ENCODE measurements around the gene KIAA0825. TPM values are rescaled to one million over a fixed set of nuclear protein-coding genes. Genes with fewer than 3 reads are reported as not detected.

The KIAA0825 gene
- polyA plus RNA-seq, 1 donor from 2014 or later: 5.1 TPM

- TF ChIP-seq, protein P1, sequence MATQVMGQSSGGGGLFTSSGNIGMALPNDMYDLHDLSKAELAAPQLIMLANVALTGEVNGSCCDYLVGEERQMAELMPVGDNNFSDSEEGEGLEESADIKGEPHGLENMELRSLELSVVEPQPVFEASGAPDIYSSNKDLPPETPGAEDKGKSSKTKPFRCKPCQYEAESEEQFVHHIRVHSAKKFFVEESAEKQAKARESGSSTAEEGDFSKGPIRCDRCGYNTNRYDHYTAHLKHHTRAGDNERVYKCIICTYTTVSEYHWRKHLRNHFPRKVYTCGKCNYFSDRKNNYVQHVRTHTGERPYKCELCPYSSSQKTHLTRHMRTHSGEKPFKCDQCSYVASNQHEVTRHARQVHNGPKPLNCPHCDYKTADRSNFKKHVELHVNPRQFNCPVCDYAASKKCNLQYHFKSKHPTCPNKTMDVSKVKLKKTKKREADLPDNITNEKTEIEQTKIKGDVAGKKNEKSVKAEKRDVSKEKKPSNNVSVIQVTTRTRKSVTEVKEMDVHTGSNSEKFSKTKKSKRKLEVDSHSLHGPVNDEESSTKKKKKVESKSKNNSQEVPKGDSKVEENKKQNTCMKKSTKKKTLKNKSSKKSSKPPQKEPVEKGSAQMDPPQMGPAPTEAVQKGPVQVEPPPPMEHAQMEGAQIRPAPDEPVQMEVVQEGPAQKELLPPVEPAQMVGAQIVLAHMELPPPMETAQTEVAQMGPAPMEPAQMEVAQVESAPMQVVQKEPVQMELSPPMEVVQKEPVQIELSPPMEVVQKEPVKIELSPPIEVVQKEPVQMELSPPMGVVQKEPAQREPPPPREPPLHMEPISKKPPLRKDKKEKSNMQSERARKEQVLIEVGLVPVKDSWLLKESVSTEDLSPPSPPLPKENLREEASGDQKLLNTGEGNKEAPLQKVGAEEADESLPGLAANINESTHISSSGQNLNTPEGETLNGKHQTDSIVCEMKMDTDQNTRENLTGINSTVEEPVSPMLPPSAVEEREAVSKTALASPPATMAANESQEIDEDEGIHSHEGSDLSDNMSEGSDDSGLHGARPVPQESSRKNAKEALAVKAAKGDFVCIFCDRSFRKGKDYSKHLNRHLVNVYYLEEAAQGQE (IDR thresholded peaks at IDR 0.05; ENCODE audit: borderline replicate concordance): no peak
- no peak for TF ChIP-seq EP300 (conservative IDR thresholded peaks at IDR 0.05; ENCODE audit: poor library complexity, severe bottlenecking)
- H3K9me3 ChIP-seq (ENCODE audit: low read length): no peaks in the 10 kb centered on the region
- no peaks in the 10 kb centered on the region for H3K36me3 ChIP-seq (ENCODE audit: insufficient read depth, low read length)
- no peaks in the 10 kb centered on the region for H4K20me1 ChIP-seq (ENCODE audit: insufficient read depth)
- H3K4me3 ChIP-seq (ENCODE audit: low read length): no peak overlapping the region
- no peaks in the 10 kb centered on the region for H3K9me2 ChIP-seq (ENCODE audit: insufficient read depth, low read length)
- H3K9ac ChIP-seq (ENCODE audit: low read length): no peak overlapping the region
- H3K79me2 ChIP-seq (replicated peaks; ENCODE audit: insufficient read depth, low read length): no peaks in the 10 kb centered on the region
- H3K27ac ChIP-seq (ENCODE audit: low read length): no peak overlapping the region
- no peaks in the 10 kb centered on the region for H3F3A ChIP-seq (ENCODE audit: insufficient read depth, low read length, poor library complexity, severe bottlenecking)
- H3K27me3 ChIP-seq (ENCODE audit: insufficient read depth, low read depth, low read length): no peaks in the 10 kb centered on the region
- no peak overlapping the region for H3K4me2 ChIP-seq (ENCODE audit: low read length)
- H2AFZ ChIP-seq (ENCODE audit: low read depth, low read length): no peak overlapping the region
Measured at GRCh38 chr5:94407023-94407422, 211.4 kb downstream of the KIAA0825 start.

DNA sequence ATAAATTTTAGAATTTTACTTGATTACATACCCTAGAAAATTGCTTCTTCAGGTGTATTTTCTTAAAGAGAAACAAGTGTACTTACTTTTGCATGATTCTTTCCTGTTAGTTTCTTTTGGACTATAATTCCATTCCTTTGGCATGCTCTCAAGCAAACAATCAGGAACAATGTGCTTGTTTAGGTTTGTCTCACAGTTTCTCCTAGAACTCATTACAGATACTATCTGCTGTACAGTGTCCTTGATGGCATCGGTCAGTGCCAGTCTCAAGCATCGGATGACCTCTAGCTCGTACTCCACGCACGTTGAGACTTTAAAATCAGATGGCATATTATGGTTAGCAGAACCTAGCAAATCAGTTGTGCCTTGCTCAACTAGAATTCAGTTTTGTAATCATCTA, 214.9 kb downstream of the KIAA0825 start:
- H3K4me2 ChIP-seq (ENCODE audit: low read length): no peak overlapping the region
- H3K27me3 ChIP-seq (ENCODE audit: insufficient read depth, low read depth, low read length): no peaks in the 10 kb centered on the region
- no peaks in the 10 kb centered on the region for H3K9me3 ChIP-seq (ENCODE audit: low read length)
- no peaks in the 10 kb centered on the region for H3F3A ChIP-seq (ENCODE audit: insufficient read depth, low read length, poor library complexity, severe bottlenecking)
- no peak for TF ChIP-seq MXI1 (conservative IDR thresholded peaks at IDR 0.05; ENCODE audit: poor library complexity, severe bottlenecking)
- TF ChIP-seq, protein P1 (IDR thresholded peaks at IDR 0.05; ENCODE audit: borderline replicate concordance): no peak
- no peak for TF ChIP-seq POLR2AphosphoS5 (IDR thresholded peaks at IDR 0.05)
- no peak for TF ChIP-seq EZH2 (IDR thresholded peaks at IDR 0.05; ENCODE audit: borderline replicate concordance, insufficient read depth, low read length, poor library complexity, severe bottlenecking)
- TF ChIP-seq EP300 (conservative IDR thresholded peaks at IDR 0.05; ENCODE audit: poor library complexity, severe bottlenecking): no peak
- no peak for TF ChIP-seq TAF1 (IDR thresholded peaks at IDR 0.05; ENCODE audit: low read depth)
- TF ChIP-seq RAD21 (conservative IDR thresholded peaks at IDR 0.05): no peak
- no peak for TF ChIP-seq SMC3 (conservative IDR thresholded peaks at IDR 0.05; ENCODE audit: poor library complexity)
- no peak for TF ChIP-seq CTCF (IDR thresholded peaks at IDR 0.05; ENCODE audit: poor library complexity, severe bottlenecking)
- no peak overlapping the region for H3K9ac ChIP-seq (ENCODE audit: low read length)
- no peaks in the 10 kb centered on the region for H4K20me1 ChIP-seq (ENCODE audit: insufficient read depth)
- H3K36me3 ChIP-seq (ENCODE audit: insufficient read depth, low read length): no peaks in the 10 kb centered on the region
- H3K4me3 ChIP-seq (ENCODE audit: low read length): no peak overlapping the region
- no peaks in the 10 kb centered on the region for H3K79me2 ChIP-seq (replicated peaks; ENCODE audit: insufficient read depth, low read length)
- H3K27ac ChIP-seq (ENCODE audit: low read length): no peak overlapping the region
- no peak overlapping the region for H2AFZ ChIP-seq (ENCODE audit: low read depth, low read length)
- H3K9me2 ChIP-seq (ENCODE audit: insufficient read depth, low read length): no peaks in the 10 kb centered on the region
